OCI-LY3 (cell line): Measurements from ENCODE around the gene SIK2.

ENCODE experiments used
- EZH2phosphoT487 ChIP-seq: fragments of 200-600 bp; shearing (Covaris generic); IDR thresholded peaks from 2 replicates; pipeline ENCODE4 v1.6.1; 2018; ENCODE audit warnings: antibody characterized with exemption, mixed run types, low read depth
- TF ChIP-seq, protein P1 (sequence below): fragments of 200-600, 300-600 bp; sonication (generic); IDR thresholded peaks from 2 replicates; pipeline ENCODE4 v1.5.1; 2014; ENCODE audit warnings: antibody characterized with exemption, low read length, low read depth

DNA sequence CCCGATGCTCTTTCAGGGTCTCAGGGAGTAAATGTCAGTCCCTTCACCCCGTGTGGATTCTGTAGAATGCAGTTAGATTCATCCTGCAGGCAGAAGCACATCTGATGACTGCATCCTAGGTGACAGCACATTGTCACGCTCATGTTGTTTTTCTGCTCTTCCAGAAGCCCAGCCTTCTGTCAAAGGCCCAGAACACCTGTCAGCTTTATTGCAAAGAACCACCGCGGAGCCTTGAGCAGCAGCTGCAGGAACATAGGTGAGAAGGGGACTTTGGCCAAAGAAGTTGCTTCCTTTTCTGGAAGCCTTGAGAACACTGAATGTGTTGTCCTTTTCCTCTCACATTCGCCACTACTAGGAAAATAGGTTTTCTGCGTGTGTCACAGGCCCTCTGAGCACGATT is 120.3 kb downstream of the SIK2 start:
- TF ChIP-seq, protein P1, sequence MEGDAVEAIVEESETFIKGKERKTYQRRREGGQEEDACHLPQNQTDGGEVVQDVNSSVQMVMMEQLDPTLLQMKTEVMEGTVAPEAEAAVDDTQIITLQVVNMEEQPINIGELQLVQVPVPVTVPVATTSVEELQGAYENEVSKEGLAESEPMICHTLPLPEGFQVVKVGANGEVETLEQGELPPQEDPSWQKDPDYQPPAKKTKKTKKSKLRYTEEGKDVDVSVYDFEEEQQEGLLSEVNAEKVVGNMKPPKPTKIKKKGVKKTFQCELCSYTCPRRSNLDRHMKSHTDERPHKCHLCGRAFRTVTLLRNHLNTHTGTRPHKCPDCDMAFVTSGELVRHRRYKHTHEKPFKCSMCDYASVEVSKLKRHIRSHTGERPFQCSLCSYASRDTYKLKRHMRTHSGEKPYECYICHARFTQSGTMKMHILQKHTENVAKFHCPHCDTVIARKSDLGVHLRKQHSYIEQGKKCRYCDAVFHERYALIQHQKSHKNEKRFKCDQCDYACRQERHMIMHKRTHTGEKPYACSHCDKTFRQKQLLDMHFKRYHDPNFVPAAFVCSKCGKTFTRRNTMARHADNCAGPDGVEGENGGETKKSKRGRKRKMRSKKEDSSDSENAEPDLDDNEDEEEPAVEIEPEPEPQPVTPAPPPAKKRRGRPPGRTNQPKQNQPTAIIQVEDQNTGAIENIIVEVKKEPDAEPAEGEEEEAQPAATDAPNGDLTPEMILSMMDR, result no peak
- TF ChIP-seq EZH2phosphoT487, result no peak
